Activated CD8-positive, alpha-beta memory T cell treated with anti-CD3 and anti-CD28 coated beads, Interleukin-2, amount 50 U/mL, for 1 hour (primary cell): ENCODE results near the gene SIN3B.
"Not testable (repeated sequence)": the region's sequence is repeated elsewhere in the genome, so short reads cannot be mapped to it uniquely, and the experiment has no call there.

ENCODE experiments used
- DNase-seq: peaks from one replicate; pipeline ENCODE4 v3.0.0-alpha.2; 2020; ENCODE audit errors: extremely low read depth

The SIN3B gene, protein sequence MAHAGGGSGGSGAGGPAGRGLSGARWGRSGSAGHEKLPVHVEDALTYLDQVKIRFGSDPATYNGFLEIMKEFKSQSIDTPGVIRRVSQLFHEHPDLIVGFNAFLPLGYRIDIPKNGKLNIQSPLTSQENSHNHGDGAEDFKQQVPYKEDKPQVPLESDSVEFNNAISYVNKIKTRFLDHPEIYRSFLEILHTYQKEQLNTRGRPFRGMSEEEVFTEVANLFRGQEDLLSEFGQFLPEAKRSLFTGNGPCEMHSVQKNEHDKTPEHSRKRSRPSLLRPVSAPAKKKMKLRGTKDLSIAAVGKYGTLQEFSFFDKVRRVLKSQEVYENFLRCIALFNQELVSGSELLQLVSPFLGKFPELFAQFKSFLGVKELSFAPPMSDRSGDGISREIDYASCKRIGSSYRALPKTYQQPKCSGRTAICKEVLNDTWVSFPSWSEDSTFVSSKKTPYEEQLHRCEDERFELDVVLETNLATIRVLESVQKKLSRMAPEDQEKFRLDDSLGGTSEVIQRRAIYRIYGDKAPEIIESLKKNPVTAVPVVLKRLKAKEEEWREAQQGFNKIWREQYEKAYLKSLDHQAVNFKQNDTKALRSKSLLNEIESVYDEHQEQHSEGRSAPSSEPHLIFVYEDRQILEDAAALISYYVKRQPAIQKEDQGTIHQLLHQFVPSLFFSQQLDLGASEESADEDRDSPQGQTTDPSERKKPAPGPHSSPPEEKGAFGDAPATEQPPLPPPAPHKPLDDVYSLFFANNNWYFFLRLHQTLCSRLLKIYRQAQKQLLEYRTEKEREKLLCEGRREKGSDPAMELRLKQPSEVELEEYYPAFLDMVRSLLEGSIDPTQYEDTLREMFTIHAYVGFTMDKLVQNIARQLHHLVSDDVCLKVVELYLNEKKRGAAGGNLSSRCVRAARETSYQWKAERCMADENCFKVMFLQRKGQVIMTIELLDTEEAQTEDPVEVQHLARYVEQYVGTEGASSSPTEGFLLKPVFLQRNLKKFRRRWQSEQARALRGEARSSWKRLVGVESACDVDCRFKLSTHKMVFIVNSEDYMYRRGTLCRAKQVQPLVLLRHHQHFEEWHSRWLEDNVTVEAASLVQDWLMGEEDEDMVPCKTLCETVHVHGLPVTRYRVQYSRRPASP

DNA sequence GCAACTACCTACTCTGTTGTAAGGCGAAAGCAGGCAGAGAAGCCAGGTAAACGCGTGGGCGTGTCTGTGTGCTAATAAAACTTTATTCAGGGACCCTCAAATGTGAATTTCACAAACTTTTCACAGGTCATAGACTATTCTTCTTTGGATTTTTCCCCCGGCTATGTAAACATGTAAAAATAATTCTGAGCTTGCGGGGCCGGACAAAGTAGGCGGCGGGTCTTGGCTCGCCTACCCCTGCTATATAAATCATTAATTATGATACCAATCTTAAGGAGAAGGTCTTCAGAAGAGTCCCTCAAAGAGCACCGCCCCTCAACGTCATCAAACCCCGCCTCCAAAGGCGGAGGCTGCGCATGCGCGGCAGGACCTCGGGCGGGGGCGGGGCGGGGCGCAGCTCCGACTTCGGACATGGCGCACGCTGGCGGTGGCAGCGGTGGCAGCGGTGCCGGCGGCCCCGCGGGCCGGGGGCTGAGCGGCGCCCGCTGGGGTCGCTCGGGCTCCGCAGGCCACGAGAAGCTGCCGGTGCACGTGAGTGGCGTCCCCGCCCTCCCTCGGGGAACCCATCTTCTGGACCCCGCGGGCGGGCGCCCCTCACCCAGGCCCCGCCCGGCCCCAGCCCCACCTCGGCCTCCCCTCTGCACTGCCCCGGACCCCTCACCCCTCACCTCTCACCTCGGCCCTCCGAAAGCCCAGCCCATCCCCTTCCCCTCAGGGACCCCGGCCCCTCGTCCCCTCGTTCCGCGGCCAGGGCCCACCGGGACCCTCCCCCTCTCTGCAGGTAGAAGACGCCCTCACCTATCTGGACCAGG lies at the start of gene SIN3B:
TSS of gene SIN3B (plus strand) at position 389 of the 812 bp plus-strand sequence. CDS start at position 412, 23 bp downstream.
- peak; percentile 59 for DNase-seq

DNA sequence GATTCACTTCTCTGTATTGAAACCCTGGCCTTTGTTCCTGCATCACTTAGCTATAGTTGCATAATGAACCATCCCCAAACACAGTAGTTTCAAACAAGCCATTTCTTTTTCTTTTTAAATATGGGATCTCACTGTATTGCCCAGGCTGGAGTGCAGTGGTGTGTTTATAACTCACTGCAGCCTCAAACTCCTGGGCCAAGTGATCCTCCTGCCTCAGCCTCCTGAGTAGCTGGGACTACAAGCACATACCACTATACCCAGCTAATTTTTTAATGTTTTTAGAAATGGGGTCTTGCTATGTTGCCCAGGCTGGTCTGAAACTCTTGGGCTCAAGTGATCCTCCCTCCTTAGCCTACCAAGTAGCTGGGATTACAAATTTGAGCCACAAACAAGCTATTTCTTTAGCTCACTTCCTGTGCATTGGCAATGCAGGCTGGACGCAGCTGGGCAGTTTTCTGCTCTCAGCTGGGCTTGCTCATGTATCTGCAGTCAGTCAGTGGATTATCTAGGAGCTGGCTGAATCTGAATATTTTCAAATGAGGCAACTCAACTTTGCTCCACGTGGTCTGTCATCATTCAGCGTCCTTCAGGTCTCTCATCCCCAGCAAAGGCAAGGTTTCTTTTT lies 49.5 kb upstream of the SIN3B start:
- no peak for DNase-seq

DNA sequence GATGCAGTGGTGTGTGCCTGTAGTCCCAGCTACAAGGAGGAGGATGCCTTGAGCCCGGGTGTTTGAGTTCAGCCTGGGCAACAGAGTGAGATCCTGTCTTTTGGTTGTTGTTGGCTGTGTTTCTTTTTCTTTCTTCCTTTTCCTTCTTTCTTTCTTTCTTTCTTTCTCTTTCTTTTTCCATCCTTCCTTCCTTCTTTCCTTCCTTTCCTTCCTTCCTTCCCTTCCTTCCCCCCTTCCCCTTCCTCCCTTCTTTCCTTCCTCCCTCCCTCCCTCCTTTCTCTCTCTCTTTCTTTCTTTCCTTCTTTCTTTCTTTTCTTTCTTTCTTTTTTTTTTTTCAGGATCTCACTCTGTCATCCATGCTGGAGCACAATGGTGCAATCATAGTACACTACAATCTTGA lies 46.5 kb upstream of the SIN3B start:
- DNase-seq: no peak

DNA sequence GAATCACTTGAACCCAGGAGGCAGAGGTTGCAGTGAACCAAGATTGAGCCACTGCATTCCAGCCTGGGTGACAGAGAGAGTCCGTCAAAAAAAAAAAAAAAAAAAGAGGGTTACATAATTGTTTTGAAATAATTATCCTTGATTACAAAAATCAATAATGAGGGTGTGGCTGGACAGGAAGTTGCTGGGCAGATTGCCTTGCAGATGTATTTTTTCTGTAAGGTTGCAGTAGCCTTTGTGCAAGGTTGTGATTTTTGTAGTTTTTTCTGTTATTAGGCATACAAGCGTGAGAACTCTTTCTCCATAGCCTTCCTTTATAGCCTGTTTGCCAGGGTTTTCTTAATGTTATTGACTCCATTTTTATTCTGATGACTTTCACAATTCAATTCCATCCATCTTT lies 40.7 kb upstream of the SIN3B start:
- DNase-seq: no peak

DNA sequence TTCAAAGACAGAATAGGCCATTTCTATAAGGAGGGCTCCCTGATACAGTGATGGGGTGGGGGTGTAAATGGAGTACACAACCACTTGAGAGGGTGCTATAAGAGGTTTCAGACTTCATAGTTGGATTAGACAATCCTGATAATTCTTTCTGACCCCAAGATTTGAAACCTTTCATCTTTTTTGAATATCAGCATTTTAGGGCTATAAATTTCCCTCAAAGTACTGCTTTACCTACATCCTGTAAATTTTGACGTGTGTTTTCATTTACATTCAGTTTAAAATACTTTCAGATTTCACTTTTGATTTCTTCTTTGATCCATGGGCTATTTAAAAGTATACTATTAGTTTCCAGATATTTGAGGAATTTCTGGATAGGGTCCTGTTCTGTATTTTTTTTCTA lies 40.0 kb upstream of the SIN3B start:
- no peak for DNase-seq

DNA sequence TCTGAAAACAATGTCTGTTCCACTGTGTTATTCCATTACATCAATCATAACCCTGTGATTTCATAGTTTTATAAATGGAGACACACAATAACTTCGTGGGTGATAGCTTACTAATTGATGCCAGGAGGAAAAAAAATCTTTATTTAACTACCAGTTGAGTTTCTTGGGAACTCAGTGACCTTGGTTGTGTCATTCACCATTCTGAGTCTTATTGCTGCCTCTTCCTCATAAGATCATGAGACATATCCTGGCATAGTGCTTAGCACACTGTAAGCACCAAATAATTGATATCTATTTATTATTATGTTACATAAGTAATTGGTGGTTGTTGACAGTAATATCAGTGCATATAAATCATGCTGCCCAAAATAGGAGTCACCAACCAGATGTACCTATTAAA lies 39.1 kb upstream of the SIN3B start:
- DNase-seq: no peak

DNA sequence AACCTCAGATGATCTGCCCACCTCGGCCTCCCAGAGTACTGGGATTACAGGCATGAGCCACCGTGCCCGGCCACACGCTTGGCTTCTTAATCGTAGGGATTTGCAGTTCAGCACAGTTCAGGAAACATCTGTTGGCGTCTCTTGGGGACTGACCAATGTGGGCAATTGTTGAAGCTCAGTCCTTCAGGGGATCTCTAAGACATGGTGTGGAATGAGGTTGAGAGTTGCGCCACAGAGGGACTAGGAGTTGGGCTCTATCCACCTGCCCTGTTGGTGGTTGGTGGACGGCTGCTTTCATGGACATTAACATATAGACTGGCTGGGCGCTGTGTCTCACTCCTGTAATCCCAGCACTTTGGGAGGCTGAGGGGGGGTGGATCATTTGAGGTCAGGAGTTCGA lies 37.3 kb upstream of the SIN3B start:
- no peak for DNase-seq

DNA sequence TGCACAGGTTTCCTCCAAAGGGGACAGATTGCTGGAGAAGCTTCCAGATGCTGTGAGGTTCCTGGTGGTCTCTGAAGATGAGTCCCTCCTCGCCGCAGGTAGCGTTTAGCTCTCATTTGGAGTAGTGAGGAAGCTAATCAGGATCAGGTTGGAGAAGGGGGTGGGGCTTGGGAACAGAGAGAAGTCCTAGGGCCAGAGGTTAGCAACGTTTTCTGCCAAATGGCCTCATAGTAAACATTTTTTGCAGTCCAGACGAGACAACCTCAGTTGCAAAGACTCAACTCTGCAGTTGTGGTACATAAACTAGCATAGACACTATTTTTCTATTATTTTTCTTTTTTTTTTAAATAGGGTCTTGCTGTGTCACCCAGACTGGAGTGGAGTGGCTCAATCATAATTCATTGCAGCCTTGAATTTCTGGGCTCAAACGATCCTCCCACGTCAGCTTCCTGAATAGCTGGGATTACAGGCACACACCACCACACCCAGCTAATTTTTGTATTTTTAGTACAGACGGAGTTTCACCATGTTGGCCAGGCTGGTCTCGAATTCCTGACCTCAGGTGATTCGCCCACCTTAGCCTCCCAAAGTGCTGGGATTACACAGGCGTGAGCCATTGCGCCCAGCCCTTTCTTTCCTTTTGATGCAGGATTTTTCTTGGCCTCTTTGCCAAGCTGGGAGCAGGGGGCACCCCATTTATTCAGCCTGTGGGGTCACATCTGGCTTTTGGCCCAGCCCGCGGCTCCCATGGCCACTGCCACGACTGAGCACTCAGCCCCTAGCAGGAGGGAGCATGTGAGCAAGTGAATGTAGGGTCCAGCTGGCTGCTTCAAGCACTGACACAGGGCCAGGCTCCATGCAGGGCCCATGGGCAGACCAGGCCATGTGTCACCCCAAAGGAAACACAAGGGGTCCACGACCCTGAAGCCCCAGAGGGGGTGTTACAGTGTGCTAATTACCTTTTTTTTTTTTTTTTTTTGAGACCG lies 34.4 kb upstream of the SIN3B start:
- DNase-seq: no peak

DNA sequence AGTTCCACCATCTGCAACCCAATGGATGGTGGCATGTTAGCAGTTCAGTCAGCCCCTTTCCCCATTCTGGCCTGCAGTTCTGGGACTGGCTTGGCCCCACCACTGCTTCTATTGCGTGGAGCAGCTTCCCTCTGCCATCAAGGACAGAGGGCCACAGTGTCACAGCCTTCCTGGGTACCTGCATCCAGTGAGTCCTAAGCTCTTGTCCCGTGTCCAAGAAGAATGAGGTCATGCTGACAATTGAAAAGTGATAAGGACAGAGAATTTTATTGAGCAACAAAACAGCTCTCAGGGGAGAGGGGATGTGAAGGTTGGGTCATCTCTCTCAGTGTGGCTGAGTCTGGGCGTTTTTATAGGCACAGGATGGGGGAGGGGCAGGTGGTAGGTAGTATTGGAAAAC lies 33.5 kb upstream of the SIN3B start:
- DNase-seq: no peak

DNA sequence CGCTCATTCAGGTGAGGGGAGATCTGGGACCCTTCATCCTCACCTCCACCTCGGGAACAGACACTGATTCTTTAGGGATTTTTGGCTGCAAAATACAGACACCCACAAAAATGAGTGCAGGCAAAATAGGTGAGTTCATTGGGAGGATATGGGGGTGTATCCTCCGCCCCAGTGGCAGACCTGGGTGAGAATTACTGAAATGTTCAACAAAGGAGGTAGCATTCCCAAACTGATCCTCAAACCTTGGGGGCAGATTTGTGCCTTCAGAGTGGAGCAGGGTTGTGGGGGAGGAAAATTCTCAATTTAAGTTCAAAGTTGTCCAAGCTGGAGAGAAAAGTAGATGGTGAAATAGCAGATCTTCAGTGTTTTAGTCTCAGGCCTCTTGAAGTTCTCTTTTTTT lies 31.3 kb upstream of the SIN3B start:
- DNase-seq: no peak

DNA sequence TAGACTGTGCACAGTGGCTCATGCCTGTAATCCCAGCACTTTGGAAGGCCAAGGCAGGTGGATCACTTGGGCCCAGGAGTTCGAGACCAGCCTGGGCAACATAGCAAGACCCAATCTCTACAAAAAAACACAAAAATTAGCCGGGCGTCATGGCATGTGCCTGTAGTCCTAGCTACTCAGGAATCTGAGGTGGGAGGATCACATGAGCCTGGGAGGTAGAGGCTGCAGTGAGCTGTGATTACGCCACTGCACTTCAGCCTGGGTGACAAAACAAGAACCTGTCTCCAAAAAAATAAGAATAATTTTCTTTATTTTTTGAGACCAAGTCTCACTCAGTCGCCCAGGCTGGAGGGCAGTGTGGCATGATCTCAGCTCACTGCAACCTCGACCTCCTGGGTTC lies 30.9 kb upstream of the SIN3B start:
- not testable (repeated sequence) for DNase-seq

DNA sequence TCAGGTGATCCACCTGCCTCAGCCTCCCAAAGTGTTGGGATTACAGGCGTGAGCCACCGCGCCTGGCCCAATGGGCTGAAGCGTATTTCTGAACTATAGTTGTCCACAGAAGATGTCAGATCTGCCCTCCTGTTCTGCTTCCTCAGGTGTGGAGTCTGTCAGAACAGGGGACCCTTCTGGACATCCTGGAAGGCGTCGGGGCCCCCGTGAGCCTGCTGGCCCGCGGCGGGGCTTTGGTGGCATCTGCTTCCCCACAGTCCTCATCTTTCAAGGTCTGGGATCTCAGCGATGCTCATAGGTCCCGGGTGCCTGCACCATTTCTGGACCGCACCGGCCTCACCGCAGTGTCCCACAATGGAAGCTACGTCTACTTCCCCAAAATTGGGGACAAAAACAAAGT lies 29.5 kb upstream of the SIN3B start:
- no peak for DNase-seq

DNA sequence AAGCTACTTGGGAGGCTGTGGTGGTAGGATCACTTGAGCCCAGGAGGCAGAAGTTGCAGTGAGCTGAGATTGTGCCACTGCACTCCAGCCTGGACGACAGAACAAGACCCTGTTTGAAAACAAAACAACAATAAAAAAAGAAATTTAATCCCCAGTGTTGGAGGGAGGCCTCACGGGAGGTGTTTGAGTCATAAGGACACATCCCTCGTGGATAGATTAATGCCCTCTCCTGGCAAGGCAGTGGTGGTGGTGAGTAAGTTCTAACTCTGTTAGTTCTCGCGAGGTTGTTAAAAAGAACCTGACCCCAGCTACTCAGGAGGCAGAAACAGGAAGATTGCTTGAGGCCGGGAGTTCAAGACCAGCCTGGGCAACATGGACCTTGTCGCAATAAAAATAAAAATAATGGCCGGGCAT lies 27.6 kb upstream of the SIN3B start:
- no peak for DNase-seq

DNA sequence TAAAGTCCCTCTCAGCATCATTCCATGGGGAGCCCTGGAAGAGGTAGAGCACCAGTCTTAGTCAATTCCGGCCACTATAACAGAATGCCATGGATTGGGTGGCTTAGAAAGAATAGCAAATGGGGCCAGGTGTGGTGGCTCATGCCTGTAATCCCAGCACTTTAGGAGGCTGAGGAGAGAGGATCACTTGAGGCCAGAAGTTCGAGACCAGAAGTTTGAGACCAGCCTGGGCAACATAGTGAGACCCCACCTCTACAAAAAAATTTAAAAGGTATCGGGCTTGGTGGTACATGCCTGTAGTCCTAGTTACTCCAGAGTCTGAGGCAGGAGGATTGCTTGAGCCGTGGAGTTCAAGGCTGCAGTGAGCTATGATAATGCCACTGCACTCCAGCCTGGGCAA lies 25.0 kb upstream of the SIN3B start:
- DNase-seq: no peak

DNA sequence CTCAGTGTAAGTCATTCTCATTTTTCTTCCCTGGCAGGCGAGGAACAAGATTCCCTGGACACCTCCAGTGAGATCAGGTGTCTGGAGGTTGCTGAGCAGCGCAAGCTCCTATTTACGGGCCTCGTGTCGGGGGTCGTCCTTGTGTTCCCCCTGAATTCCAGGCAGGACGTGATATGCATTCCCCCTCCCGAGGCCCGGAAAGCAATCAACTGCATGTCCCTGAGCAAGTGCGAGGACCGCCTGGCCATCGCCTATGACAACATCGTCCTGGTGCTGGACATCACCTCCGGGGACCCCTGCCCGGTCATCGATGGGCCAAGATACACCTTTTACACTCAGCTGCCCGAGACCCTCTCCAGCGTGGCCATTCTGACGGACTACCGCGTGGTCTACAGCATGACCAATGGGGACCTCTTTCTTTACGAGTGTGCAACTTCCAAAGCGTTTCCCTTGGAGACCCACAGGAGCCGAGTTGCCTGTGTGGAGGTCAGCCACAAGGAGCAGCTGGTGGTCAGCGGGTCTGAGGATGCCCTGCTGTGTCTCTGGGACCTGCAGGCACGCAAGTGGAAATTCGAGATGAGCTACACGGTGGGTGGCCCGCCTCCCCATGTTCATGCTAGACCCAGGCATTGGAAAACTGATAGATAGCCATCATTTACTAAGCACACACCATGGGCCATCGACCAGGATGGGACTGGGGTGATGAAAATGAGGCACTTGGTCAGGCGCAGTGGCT lies 21.5 kb upstream of the SIN3B start:
- DNase-seq: no peak

DNA sequence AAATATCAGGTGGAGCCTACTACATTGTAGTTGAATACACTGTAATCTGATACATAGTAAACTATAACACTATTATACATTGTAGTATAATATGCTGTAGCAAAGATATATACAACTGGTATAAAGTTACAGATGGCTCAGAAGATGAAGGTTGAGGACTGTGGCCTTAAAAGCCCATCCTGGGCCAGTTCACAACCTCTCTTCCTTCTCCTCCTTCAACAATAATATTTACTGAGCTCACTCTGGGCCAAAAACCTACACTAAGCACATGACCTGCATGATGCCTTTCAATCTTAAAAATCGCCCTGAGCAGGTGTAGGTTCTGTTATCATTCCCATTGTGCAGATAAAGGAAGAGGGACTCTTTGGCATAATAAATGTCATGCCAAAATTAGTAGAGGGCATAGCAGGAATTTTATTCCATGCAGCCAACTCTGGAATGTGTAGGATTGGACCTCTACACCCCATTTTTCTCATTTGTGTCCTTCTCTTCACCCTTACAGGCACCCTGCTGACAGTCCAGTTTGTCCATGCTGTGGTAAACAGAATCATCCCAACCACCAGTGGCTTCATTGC lies 14.6 kb upstream of the SIN3B start:
- DNase-seq: no peak

DNA sequence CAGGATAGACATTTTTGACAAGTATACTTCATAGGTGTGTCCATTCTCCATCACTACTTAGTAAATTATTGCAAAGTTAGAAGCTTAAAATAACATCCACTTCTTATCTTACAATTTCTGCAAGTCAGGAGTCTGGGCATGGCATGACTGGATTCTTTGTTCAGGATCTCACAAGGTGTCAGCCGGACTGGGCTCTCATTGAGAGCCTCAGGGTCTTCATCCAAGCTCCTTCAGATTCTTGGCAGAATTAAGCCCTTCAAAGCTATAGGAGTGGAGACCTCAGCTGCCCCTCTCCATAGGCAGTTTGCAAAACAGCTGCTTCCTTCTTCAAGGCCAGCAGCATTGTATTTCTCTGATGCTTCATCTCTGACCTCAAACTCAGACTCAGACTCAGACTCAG lies 9.1 kb upstream of the SIN3B start:
- no peak for DNase-seq

DNA sequence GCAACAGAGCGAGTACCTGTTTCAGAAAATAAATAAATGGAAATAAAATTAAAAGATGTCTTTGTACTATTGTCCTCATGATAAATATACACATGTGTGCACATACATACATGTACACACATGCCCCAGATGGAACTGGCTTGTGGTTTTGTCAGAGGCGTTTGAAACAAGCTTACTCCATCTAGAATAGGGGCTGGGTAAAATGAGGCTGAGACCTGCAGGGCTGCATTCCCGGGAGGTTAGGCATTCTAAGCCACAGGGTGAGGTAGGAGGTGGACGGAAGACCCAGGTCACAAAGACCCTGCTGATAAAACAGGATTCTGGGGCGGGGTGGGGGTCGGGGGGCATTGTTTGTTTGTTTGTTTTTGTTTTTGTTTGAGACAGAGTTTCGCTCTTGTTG lies 8.1 kb upstream of the SIN3B start:
- DNase-seq: no peak

DNA sequence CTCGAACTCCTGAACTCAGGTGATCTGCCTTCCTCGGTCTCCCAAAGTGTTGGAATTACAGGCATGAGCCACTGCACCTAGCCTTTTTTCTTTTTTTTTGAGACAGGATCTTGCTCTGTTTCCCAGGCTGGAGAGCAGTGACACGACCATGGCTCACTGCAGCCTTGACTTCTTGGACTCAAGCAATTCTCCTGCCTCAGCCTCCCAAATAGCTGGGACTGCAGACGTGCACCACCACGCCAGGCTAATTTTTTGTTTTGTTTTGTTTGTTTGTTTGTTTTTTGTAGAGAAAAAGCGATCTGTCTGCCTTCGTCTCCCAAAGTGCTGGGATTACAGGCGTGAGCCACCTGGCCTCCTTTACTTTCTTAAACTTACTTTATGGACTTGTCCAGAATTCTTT lies 6.5 kb upstream of the SIN3B start:
- DNase-seq: no peak
